HG03442 (cell line): ENCODE measurements around the gene MTHFD2.
"Not testable (repeated sequence)": the region's sequence is repeated elsewhere in the genome, so short reads cannot be mapped to it uniquely, and the experiment has no call there.

Source experiments
- ATAC-seq: cut with Tn5 transposase; IDR thresholded peaks from one replicate; pipeline ENCODE4 v1.9.1; 2021; ENCODE audit warnings: mild to moderate bottlenecking, moderate library complexity; ENCODE audit not compliant: unreplicated experiment

The MTHFD2 gene

GRCh38 chr2:74227646-74228045 is 29.2 kb downstream of the MTHFD2 start:
- ATAC-seq = no peak

- no peak for ATAC-seq
Observed at GRCh38 chr2:74228772-74229171, 30.4 kb downstream of the MTHFD2 start.

GRCh38 chr2:74229865-74230264 is 31.4 kb downstream of the MTHFD2 start:
- not testable (repeated sequence) for ATAC-seq

GRCh38 chr2:74232426-74232825 is 34.0 kb downstream of the MTHFD2 start:
- ATAC-seq = no peak

- ATAC-seq = no peak
Observed at GRCh38 chr2:74233648-74234047, 35.2 kb downstream of the MTHFD2 start.

- no peak for ATAC-seq
Observed at GRCh38 chr2:74235041-74235440, 36.6 kb downstream of the MTHFD2 start.

GRCh38 chr2:74238879-74239278 is 40.5 kb downstream of the MTHFD2 start:
- no peak for ATAC-seq

- ATAC-seq = no peak
Observed at GRCh38 chr2:74239346-74239745, 40.9 kb downstream of the MTHFD2 start.

GRCh38 chr2:74242354-74243071 is 44.1 kb downstream of the MTHFD2 start:
- no peak for ATAC-seq

GRCh38 chr2:74244286-74244685 is 45.9 kb downstream of the MTHFD2 start:
- no peak for ATAC-seq

- ATAC-seq = no peak
Observed at GRCh38 chr2:74246496-74247195, 48.2 kb downstream of the MTHFD2 start.

- ATAC-seq = no peak
Observed at GRCh38 chr2:74249406-74250122, 51.1 kb downstream of the MTHFD2 start.

GRCh38 chr2:74250189-74250631 is 51.8 kb downstream of the MTHFD2 start:
- no peak for ATAC-seq

- ATAC-seq = no peak
Observed at GRCh38 chr2:74252036-74252435, 53.6 kb downstream of the MTHFD2 start.

GRCh38 chr2:74252862-74253261 is 54.4 kb downstream of the MTHFD2 start:
- ATAC-seq = no peak

GRCh38 chr2:74253306-74253970 is 55.0 kb downstream of the MTHFD2 start:
- no peak for ATAC-seq

- ATAC-seq = no peak
Observed at GRCh38 chr2:74253971-74254310, 55.5 kb downstream of the MTHFD2 start.

GRCh38 chr2:74255660-74256213 is 57.3 kb downstream of the MTHFD2 start:
- ATAC-seq = no peak

GRCh38 chr2:74259191-74259590 is 60.8 kb downstream of the MTHFD2 start:
- no peak for ATAC-seq

GRCh38 chr2:74259733-74260132 is 61.3 kb downstream of the MTHFD2 start:
- no peak for ATAC-seq

- ATAC-seq = no peak
Observed at GRCh38 chr2:74260495-74260894, 62.1 kb downstream of the MTHFD2 start.
